ENCODE results near the gene UNKL.

Gene UNKL

DNA sequence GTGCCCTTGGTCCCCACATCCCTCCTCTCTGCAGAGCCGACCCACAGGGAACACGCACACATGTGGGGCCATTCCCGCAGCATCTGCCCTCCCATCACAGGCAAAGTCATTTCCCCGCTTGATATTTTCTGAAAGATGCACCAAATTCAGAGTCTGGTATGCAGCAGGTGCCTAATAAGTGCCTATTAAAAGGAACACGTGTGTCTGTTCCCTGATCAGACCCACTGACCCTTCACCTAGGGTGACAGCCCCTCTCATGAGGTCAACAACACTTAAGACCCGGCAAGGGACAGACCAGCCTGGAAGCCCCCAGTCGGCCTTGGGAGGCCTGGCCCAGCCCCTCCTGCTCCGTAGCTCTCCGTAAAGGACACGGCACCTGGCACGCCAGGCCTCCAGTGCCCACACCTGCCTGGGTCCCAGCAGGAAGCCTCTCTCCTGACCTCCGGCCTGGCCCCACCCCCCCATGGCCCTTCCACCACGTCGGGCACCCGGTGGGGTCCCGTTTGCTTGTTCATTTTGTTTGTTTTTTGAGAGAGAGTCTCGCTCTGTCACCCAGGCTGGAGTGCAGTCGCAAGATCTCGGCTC lies 20.0 kb downstream of the UNKL start:
- H3K4me3 ChIP-seq (ENCODE audit: control insufficient read depth, low read depth, low read length), result no peak overlapping the region
- TF ChIP-seq, protein P1, sequence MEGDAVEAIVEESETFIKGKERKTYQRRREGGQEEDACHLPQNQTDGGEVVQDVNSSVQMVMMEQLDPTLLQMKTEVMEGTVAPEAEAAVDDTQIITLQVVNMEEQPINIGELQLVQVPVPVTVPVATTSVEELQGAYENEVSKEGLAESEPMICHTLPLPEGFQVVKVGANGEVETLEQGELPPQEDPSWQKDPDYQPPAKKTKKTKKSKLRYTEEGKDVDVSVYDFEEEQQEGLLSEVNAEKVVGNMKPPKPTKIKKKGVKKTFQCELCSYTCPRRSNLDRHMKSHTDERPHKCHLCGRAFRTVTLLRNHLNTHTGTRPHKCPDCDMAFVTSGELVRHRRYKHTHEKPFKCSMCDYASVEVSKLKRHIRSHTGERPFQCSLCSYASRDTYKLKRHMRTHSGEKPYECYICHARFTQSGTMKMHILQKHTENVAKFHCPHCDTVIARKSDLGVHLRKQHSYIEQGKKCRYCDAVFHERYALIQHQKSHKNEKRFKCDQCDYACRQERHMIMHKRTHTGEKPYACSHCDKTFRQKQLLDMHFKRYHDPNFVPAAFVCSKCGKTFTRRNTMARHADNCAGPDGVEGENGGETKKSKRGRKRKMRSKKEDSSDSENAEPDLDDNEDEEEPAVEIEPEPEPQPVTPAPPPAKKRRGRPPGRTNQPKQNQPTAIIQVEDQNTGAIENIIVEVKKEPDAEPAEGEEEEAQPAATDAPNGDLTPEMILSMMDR (conservative IDR thresholded peaks at IDR 0.05; ENCODE audit: control insufficient read depth, insufficient read depth, low read depth, low read length), result no peak
- DNase-seq (ENCODE audit: low read depth), result no peak

DNA sequence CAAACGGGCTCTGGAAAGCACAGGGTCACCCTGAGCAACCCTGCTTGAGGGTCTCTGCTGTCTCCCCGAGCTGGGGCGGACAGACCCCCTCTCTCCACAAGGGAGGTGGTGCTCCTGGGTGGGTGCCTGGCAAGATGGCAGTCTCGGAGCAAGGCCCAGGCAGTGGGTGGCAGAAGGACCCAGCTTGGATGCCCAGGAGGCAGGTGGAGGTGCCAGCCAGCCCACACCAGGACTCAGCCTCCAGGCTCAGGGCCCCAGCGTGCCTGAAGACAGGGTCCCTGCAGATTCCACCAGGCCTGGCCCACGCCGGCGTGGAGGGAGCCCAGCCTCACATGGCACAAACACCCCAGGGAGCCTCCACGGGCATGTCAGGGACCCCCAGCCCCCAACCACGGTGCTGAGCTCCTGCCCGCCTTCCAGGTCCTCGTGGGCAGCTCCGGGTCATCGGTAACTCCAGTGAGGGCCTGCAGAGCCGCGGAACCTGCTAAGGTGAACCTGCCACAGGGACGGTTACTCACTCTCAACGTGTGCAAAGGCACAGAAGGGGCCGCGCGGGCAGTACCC lies 20.8 kb downstream of the UNKL start:
- TF ChIP-seq, protein P1 (conservative IDR thresholded peaks at IDR 0.05; ENCODE audit: control insufficient read depth, insufficient read depth, low read depth, low read length), result no peak
- H3K4me3 ChIP-seq (ENCODE audit: control insufficient read depth, low read depth, low read length), result no peak overlapping the region
- no peak for DNase-seq (ENCODE audit: low read depth)

DNA sequence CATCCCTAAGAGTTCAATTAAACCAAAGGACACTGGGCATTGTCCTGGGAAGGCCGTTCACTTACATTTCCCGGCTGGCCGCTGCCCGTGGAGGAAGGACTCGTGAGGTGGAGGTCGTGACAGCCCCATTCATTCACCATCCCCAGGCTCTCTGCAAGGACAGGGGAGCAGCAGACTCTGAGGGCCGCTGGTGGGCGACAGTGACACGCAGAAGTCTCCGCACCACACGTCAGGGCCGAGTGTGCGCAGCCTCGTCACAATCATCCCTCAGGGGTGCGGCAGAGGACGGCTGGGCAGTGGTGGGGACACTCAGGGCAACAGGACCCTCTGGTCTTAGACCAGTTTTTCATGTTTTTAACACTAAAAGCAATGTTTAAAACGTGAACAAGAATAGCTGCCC lies 21.7 kb downstream of the UNKL start:
- H3K4me3 ChIP-seq (ENCODE audit: control insufficient read depth, low read depth, low read length), result no peak overlapping the region
- no peak for DNase-seq (ENCODE audit: low read depth)
- TF ChIP-seq, protein P1 (conservative IDR thresholded peaks at IDR 0.05; ENCODE audit: control insufficient read depth, insufficient read depth, low read depth, low read length), result no peak

DNA sequence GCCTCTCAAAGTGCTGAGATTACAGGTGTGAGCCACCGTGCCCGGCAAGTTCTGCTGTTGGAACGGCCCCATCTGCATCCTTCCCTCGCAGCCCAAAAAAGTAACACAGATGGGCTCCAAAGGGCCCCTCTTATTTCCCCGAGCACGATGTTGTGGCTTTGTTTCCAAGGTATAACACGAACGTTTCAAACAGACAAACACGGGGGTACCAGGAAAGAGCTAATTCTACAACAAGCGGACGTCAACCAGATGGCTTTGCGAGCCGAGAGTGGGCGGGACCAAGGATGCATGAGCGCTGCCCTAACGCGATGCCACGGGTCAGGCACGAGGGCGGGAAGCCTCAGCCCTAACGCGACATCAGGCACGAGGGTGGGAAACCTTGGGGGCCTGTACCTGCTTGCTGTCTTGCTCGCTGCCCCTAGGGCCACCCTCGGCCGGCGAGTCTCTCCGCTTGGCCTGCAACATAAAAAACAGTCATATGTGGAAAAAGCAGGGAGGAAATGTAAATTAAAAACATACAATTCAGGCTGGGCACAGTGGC lies 24.2 kb downstream of the UNKL start:
- TF ChIP-seq, protein P1 (conservative IDR thresholded peaks at IDR 0.05; ENCODE audit: control insufficient read depth, insufficient read depth, low read depth, low read length), result no peak
- no peak for DNase-seq (ENCODE audit: low read depth)
- no peak overlapping the region for H3K4me3 ChIP-seq (ENCODE audit: control insufficient read depth, low read depth, low read length)

DNA sequence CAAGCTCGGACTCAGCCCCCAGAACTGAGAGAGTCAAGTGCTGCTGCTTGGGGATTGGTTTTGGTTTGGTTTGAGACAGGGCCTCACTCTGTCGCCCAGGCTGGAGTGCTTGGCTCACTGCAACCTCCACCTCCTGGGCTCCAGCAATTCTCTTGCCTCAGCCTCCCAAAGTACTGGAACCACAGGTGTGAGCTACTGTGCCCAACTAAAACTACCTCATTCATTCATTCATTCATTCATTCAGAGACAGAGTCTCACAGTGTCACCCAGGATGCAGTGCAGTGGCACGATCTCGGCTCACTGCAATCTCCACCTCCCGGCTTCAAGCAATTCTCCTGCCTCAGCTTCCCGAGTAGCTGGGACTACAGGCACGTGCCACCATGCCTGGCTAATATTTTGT lies 24.7 kb downstream of the UNKL start:
- no peak overlapping the region for H3K4me3 ChIP-seq (ENCODE audit: control insufficient read depth, low read depth, low read length)
- TF ChIP-seq, protein P1 (conservative IDR thresholded peaks at IDR 0.05; ENCODE audit: control insufficient read depth, insufficient read depth, low read depth, low read length), result no peak
- no peak for DNase-seq (ENCODE audit: low read depth)

DNA sequence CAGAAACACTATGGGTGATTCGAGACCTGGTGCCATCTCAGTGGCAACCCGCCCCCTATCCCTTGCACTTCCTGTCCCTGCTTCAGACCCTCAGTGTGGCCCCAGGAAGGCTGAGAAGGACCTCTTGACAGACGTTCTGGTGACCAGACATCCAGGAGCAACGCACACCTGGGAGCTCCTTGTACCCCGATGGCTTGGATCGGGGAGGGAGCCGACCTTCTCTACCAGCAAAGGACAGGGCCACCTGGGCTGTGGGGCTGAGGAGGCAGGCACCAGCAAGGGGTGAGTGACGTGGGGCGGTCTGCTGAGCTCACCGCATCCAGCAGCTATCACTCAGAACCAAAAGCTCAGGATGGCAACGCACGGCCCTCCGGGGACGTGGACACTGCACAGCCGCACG lies 27.2 kb downstream of the UNKL start:
- DNase-seq (ENCODE audit: low read depth), result no peak
- TF ChIP-seq, protein P1 (conservative IDR thresholded peaks at IDR 0.05; ENCODE audit: control insufficient read depth, insufficient read depth, low read depth, low read length), result no peak
- H3K4me3 ChIP-seq (ENCODE audit: control insufficient read depth, low read depth, low read length), result no peak overlapping the region
